Fibroblast of lung (primary cell): Measurements from ENCODE around the gene SLC17A3.

ENCODE experiments used
- EZH2 ChIP-seq: IDR thresholded peaks from 2 replicates; pipeline ENCODE4 v1.5.1; 2012; ENCODE audit warnings: low read length, control low read depth, mild to moderate bottlenecking; ENCODE audit errors: missing control alignments
- TF ChIP-seq, protein P1 (sequence below), 2 donors: IDR thresholded peaks in 1 of 2; conservative IDR thresholded peaks in 1 of 2; 1 replicate in 1 of 2; 2 replicates in 1 of 2; pipeline ENCODE4 v1.5.1; 2011 to 2012; ENCODE audit warnings: low read length in 2 of 2, control low read depth in 1 of 2, inconsistent platforms in 1 of 2, low read depth in 1 of 2, mild to moderate bottlenecking in 1 of 2

DNA sequence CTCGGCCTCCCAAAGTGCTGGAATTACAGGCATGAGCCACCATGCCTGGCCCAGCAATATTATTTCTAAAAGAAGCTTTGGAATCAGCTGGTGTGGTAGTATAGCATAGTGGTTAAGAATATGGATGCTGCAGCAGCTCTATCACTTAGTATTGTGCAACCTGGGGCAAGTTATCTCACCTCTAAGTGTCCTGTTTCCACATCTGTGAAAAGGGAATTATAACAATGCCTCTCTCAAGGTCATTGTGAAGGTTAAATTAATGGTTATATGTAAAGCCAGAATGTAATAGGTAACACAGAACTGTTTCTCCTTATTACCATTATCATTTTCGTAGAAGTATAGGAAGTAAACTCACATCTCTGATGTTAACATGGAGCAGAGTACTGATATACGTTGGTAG lies 42.3 kb upstream of the SLC17A3 start:
- TF ChIP-seq, protein P1, sequence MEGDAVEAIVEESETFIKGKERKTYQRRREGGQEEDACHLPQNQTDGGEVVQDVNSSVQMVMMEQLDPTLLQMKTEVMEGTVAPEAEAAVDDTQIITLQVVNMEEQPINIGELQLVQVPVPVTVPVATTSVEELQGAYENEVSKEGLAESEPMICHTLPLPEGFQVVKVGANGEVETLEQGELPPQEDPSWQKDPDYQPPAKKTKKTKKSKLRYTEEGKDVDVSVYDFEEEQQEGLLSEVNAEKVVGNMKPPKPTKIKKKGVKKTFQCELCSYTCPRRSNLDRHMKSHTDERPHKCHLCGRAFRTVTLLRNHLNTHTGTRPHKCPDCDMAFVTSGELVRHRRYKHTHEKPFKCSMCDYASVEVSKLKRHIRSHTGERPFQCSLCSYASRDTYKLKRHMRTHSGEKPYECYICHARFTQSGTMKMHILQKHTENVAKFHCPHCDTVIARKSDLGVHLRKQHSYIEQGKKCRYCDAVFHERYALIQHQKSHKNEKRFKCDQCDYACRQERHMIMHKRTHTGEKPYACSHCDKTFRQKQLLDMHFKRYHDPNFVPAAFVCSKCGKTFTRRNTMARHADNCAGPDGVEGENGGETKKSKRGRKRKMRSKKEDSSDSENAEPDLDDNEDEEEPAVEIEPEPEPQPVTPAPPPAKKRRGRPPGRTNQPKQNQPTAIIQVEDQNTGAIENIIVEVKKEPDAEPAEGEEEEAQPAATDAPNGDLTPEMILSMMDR (conservative IDR thresholded peaks at IDR 0.05 in 1 of 2, IDR thresholded peaks at IDR 0.05 in 1 of 2; ENCODE audit: low read depth in 1 of 2, low read length in 2 of 2), result no peak
- no peak for TF ChIP-seq EZH2
